HG03108 (cell line): ENCODE results near the gene C10orf105.

Experiments
- ATAC-seq: cut with Tn5 transposase; IDR thresholded peaks from one replicate; pipeline ENCODE4 v1.9.1; 2021; ENCODE audit warnings: moderate library complexity; ENCODE audit not compliant: unreplicated experiment

The C10orf105 gene, protein sequence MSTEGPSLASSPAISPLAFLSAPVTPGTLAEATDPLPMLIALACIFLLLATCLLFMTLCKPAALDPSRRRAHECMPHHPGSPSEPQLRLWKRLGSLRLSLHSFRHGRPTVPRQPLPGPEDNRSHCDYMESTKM

DNA sequence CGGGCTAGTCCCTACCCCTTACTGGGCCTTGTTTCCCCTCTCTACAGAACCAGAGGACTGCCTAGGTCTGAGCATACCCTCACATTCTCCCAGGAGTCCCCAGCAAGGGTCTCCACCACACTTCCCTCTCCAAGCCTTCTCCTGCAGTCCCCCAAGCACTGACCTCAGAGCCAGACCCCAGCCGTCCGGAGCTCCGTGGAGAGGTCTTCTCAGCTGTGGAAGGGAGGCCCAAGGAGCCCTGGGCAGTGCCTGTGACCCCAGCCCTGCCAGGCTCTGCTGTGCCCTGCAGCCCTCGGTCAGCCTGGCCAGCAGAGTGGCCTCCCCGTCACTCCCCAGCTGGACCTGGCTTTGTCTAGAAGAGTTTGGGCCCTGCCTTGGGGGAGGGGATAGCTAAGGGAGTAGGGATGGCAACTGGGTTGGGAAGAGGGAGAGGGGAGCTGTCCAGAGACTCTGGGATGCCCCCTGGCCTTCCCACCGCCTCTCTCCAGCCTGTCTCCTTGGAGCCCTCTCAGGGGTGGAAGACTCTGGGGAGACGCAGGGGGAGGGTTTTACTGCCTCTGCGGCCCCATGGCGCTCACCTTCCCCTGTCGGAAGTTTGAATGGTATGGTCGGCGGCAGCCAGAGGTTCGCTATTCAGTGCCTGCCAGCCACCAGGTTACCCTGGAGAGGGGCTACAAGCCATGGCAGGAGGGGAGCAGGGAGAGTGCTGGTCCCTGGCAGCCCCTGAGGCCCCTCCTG, at the start of gene C10orf105:
Gene C10orf105 (minus strand): TSS at position 315 of the 738 bp plus-strand sequence. CDS start 3,441 bp downstream, outside the sequence.
- ATAC-seq = no peak

DNA sequence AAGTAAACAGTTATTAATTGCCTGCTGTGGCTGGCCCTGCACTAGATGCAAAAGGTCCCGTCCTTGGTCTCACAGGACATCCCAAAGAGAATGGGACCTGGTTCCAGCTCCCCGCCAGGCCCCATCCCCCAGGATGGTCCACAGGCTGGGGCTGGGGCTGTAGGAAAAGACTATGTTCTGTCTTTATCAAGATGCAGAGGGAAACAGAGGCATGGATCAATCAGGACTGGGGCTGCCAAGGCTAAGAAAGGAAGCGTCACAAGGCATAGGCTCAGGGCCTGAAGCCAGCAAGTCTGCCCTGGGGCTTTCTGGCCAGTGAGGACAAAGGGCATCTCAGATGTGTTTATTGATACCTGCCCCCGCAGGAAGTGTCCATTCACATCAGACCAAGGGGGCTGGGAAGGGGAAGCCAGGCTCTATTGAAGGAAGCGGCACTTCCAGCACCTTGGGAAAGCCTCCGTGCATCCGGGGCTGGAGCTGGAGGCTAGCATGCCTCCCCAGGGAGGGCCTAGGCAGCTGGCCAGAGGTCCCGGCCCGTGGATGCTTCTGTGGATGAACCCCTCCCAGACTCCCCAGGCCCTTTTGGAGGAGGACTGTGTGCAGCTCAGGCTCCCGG, 48.0 kb upstream of the C10orf105 start:
- no peak for ATAC-seq

DNA sequence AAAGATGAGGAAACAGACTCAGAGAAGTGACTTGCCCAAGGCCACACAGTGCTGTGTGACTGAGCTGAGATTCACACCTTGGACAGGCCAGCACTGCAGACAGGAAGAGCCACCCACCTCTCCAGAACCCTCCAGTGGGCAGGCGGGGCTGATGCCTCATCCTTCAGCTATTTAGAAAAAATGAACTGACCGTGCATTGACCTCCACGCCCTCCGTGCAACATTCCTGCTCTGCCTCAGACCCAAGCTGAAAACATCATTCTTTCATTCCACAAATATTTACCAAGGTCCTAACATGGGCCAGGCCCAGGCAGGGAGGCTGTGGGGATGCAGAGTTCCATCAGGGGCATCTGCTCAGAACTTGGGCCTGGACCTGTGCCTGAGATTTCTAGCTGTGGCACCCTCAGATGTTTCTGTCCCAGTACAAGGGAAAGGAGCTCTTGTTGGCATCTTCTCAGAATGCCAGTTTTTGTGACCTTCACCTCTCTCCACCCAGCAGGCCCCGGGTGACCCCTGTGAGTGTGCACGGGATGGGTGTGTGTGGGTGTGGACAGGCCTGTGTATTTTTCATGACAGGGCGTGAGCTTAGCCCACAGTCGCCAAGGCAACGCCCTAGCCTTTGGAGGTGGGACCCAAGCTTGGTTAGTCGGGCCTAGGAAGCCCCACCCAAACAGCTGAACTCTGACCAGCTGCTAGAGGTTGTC, 47.3 kb upstream of the C10orf105 start:
- no peak for ATAC-seq

DNA sequence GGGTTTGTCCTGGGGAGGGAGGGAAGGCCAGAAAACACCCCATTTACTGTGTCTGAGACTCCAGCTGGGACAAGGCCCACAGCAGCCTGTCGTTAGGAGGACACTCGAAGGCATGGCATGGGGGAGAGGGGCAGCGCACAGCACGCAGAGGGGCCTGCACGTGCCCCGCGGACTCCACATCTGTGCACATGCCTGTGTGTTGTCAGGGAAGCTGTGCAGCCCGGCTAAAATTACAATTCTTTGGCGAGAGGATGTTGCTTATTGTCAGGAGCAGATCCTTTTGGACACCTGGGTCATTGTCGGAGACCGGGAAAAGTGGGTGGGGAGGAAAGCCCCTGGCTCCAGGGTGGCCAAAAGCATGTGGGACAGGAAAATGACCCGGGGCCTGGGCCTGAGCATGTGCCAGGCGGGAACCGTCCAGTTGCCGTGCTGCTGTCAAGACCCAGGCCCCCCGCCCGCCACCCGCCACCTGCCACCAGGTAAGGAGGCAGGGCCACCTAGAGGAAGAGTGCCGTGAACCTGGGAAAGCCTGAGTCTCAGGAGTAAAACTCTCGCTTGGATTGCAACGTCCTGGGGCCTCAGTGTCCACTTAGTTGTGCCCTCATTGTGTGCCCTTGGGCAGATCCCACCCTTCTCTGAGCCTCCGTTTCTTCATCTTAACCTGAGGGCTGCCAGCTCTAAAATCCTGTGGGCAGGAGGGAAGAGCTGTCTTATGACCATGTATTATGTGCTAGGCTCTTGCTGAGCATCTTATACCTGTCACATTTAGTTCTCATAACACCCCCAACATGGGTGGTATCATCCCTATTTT, 46.5 kb upstream of the C10orf105 start:
- no peak for ATAC-seq

DNA sequence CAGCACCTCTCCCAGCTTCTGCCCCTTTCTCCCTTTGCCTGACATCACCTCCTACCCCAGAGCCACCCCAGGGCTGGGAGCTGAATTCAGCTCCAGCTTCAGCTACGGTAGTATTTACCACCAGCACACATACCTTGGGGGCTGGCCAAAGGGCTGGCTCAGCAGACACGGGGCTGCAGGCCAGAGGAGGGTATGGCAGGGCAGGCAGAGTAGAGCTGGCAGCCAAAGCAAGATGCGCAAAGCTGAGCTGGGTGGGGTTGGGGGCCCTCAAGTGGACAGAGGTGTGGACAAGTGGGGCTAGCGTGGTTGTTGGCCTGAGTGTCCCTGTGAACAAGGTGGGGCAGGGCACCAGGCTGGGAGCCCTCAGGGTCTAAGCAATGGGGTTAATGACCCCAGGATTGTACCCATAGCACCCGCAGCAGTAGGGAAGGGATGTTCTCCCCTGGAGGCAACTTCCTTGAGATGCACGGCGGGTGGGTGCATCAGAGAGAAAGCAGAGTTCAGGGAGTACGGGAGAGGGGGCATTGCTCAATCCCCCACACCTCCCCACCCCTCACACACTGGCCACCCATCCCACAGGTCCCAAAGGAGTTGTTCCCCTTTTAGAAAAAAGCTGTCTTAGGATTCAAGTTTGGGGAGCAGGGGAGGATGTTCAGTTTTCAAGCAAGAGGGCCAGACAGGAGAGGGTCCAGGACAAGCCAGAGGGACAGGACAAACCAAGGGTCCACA, 45.8 kb upstream of the C10orf105 start:
- ATAC-seq = no peak

DNA sequence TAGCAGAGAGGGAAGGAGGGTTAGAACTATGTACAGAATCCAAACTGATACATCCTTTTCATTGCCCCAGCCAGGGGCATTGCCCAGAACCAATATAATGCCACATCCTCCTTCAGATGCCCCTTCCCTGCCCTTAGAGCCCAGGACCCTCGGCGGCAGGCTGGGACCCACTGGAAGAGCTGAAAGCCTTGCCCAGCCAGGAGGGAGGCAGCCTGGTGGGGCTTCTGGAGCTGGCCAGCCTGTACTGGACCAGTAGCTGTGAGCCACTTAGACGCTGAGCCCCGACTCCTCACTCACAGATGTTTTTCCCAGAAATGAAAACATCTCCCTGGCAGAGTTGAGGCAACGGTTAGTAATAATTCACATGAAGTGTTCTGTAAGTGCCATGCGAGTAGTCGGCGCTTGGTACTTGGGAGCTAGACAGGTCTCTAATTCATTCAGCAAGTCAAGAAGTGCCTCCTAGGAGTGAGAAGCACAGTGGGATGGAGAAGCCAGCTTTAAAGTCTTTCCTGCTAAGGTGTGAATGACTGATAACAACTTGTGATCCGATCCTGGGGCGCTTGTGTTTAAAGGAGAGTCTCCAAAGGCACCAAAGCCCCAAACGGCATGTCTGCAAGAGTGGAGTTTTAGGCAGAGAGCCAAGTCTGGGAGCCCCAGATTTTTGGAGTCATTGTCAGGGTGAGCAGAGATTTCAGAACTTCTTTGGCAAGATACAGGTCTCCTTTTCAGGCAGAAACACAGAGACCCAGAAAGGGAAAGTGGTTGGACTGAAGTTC, 44.0 kb upstream of the C10orf105 start:
- no peak for ATAC-seq

DNA sequence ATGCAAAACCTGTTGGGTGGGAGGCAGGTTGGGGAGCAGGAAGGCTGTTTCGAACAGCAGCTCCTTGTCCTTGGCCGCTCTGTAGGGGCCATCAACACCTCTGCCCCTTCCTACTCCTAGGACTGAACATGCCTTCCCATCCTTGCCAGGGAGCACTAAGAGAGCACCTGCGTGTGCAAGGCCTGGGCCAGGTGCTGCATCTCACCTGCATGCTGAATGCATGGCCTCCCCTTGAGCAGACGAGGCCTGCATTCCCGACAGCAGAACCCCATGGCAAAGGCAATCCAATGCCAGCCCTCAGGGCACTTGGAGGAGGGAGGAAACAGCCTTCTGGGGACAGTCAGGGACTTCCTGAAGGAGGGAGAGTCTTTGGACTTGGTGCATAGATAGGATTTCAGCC, 42.7 kb upstream of the C10orf105 start:
- no peak for ATAC-seq

DNA sequence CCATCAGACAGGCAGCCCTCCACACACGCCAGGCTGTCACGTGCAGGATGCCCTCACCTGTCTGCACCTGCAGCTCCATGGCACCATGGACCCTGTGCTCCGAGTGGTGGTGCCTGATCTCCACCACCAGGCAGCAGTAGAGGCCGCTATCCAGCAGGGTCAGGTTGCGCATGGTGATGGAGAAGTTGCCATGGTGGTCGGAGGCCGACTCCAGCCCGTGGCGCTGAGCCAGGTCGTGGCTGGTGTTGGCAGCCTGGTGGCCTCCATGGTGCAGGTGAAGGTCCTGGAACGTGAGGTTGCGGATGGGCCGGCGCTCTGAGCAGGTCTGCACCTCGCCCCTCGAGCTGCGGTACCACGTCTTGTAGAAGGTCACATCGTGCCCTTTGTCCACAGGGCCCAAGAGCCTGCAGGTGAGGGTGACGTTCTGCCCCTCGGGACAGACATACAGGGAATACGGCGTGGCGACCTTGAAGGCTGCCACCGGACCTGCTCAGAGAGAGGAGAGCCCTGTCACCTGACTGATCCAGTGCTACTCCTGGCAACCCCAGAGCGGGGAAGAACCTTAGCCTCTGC, 42.0 kb upstream of the C10orf105 start:
- ATAC-seq = no peak

DNA sequence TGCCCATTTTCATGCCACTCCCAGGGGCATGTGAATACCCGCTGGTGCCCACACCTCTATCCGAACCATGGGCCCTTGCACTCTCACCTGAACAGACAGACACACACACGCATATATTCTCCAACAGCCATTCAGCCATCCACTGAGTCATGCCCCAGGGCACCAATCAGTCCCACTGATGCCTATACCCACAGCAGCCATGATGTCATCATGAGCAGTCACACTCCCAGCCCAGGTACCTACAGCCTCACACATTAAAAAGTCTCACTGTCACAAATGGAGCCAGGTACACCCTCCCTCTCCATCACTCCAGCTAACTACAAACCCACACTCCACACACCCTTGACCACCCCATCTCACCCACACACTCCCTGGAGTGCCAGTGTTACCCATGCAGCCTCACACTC, 41.5 kb upstream of the C10orf105 start:
- ATAC-seq = no peak

DNA sequence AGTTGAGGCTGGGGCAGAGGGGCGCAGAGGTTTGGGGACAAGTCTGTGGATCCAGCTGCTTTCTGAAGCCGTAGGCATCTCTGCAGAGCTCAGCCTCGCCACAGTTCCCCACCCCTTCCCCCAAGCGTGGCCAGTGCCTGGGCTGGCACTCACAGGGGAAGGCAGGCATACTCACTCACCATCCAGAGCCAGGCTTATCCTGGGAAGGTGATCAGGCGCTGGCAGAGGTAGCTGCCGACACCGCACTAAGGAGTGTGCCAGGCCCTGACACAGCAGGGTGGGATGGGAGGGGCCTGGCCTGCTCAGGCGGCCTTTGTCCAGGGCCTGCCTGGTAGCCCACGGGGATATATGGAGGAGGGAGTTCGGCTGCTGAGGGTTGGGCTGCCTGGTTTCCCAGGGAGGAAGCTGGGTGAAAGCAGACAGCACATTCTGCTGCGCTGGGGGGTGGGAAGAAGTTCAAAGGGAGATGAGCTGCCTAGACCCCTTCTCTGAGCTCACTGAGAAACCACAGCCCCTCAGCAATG, 37.9 kb upstream of the C10orf105 start:
- ATAC-seq = no peak

DNA sequence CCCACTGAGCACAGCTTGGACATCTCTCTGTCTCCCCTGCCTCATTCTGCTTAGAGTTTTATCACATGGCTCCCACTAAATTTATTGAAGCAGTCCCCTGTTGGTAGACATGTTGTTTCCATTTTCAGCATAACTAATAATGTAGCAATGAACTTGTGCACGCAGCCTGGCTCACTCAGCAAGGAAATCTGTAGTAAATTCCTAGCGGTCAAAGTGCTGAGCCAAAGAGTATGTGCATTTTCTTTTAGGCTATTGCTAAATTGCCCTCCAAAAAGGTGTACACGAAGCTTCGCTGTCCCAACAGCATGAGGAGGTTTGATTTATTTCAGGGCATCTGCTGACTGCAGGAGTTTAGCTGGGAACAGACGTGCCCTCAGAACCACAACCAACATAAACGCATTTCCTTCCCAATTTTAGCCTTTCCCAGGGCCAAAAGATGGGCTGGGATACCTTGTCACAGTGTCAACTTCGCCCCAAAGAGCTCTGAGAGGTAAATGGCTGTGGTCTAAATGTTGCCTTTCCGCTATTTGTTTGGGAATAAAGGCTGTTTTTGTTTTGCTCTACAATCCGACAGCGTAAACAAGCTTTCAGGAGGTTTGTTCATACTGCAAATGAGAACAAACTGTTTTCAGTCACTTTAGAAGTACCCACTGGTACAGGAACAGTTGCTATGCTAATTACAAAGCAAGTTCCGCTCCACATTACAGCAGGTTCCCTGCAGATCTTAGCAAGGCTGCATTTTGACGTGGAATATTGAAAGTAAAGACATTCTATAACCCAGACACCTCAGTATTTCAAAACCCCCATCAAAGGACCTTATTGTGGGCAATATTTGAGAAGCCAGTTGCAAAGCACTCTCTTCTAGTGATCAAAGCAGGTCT, 37.0 kb upstream of the C10orf105 start:
- ATAC-seq = no peak

DNA sequence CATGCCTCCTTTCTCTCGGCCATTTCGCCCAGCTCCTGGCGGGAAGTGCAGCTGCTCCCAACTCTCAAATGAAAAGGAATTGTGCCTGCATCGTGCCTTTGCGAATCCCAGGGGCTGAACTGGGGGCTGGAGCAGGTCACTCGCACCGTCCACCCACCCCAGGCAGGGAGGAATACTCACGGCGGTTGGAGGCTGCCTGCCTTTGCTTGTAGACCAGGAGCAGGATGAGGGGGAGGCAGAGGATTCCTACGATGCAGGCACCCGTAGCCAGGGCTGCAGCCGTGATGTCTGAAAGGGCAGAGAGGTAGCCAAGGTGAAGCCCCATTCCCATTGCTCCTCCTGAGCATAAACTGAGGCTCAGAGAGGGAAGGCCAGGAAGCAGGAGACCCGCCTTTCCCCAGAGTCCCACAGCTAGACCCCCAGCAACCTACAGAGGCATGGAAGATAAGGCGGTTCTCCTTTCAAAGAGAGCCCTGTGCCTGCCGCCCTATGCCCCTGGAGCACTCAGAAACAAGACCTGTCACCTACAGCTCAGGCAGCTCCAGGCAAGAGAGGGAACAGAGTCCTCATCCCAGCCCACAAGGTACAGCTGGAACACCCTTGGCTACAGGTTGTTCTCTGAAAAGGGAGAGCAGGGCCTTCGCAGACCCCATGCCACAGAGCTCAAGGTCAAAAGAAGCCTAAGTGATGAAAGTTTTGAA, 35.8 kb upstream of the C10orf105 start:
- ATAC-seq = no peak

DNA sequence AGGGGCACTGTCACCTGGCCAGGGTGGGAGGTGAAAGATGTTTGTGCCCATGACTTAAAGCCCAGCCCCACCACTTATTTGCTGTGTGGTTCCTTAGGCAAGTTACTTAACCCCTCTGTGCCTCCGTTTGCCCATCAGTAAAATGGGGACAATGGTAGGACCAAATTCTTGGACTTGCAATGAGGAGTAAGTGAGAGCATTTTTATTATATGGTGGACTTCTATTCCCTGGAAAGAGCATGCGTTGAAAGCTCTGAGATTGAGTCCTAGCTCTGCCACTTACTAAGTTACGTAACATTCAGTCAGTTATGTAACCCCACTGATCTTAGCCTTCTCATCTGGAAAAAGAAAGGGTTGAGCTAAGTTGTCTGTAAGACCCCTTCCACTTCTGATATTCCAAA, 35.0 kb upstream of the C10orf105 start:
- ATAC-seq = no peak

DNA sequence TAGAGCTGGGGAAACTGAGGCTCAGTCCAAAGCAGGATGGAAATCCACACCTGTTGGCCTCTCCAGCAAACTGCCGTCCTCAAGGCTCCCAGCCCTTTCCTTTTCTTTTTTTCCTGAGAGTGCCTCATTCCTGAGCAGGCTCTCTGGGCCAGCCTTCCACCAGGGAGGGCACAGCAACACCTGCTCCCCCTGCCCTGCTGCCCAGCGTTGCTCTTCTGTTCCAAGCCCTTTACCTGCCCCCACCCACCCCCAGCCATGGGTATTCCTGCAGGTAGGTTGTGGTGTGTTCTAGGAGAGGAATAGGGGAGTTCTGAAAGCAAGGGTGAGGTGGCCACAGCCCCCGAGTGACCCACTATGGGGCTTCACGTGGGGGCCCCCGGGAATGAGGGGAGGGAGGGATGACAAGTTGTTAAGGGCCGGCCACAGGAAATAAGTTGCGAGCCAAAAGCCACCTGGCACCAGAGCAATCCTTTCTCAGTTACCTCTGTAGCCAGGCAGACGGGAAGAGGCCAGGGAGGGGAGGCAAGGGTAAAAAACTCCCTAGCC, 34.5 kb upstream of the C10orf105 start:
- no peak for ATAC-seq

DNA sequence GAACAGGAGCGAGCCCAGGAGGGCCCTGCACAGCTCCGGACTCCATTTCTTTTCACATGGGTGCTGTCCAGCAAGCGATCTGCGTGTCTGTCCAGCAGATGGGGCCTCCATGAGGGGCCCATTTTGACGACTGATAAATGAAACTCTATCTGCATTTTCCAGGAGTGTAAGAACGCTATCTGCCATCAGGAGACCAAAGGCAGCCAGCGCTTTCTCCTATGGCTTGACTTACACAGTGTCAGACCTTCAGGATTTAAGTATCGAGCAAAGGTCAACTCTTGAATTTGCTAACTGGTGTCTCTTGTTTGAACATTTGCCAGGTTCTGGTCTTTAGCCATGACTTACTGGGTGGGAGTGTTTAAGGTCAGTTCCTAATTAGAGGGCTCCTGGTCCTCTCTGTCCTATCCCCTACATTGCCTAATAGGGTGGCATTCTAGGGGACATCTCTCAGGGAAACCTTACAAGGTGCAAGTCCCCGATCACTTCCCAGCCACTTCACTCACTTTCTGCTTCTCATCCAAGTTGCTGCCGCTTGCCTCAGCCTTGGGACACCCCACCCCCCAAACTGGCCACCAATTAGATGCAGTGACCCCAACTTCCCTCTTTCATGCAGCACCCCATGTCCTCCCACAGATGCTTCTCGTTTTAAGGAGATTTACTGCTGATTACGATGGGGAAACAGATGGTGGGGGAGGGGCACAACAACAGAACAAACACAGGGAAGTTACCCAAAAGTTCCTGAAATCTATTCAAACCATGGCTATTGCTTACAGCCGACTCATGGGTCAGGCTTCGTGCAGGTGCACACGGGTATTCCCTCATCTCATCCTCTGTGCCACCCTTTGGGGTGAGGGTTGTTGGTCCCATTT, 33.7 kb upstream of the C10orf105 start:
- no peak for ATAC-seq
